Urothelium cell line (cell line): ENCODE measurements around the gene GRB10.
A peak's percentile ranks its signal among the peaks of the same experiment; 100 is the strongest.

ENCODE experiments used
- DNase-seq: peaks from one replicate; pipeline ENCODE4 v3.0.0; 2011; ENCODE audit warnings: low spot score, mixed read lengths
- FAIRE-seq: peaks from 2 replicates; lab custom pipeline; 2011; peaks lifted over from hg19 to GRCh38; lab: Jason Lieb, UNC

GRB10 gene

GRCh38 chr7:50646069-50646468 lies 136.6 kb downstream of the GRB10 start:
- FAIRE-seq (no peak), DNase-seq (no peak)

GRCh38 chr7:50645186-50645585 lies 137.5 kb downstream of the GRB10 start:
- DNase-seq = no peak
- FAIRE-seq = no peak

- DNase-seq = no peak
- no peak for FAIRE-seq
These were observed 138.1 kb downstream of the GRB10 start for GRCh38 chr7:50644586-50644985.

GRCh38 chr7:50644114-50644513 lies 138.6 kb downstream of the GRB10 start:
- FAIRE-seq (no peak), DNase-seq (no peak)

GRCh38 chr7:50641442-50642405 lies 141.0 kb downstream of the GRB10 start:
- peak; percentile 91 for FAIRE-seq
- no peak for DNase-seq

- no peak for FAIRE-seq
- DNase-seq = no peak
These were observed 141.9 kb downstream of the GRB10 start for GRCh38 chr7:50640779-50641178.

- FAIRE-seq = no peak
- no peak for DNase-seq
These were observed 142.4 kb downstream of the GRB10 start for GRCh38 chr7:50640256-50640655.

- FAIRE-seq (no peak), DNase-seq (no peak)
These were observed 144.7 kb downstream of the GRB10 start for GRCh38 chr7:50637725-50638643.

- no peak for FAIRE-seq
- DNase-seq = no peak
These were observed 148.3 kb downstream of the GRB10 start for GRCh38 chr7:50634378-50634777.

- no peak for FAIRE-seq
- DNase-seq = no peak
These were observed 149.3 kb downstream of the GRB10 start for GRCh38 chr7:50633414-50633710.

- peak; percentile 67 for DNase-seq
- FAIRE-seq = peak; percentile 85
These were observed 149.9 kb downstream of the GRB10 start for GRCh38 chr7:50632561-50633413.

- DNase-seq (no peak), FAIRE-seq (no peak)
These were observed 151.1 kb downstream of the GRB10 start for GRCh38 chr7:50631639-50632038.

- DNase-seq (no peak), FAIRE-seq (no peak)
These were observed 151.6 kb downstream of the GRB10 start for GRCh38 chr7:50631100-50631499.

- FAIRE-seq = no peak
- no peak for DNase-seq
These were observed 153.3 kb downstream of the GRB10 start for GRCh38 chr7:50629238-50629901.

GRCh38 chr7:50628434-50629084 lies 154.1 kb downstream of the GRB10 start:
- DNase-seq (no peak), FAIRE-seq (no peak)

- peak; percentile 30 for FAIRE-seq
These were observed 154.8 kb downstream of the GRB10 start for GRCh38 chr7:50627824-50628361.

GRCh38 chr7:50626286-50626685 lies 156.4 kb downstream of the GRB10 start:
- FAIRE-seq (no peak), DNase-seq (no peak)

More at GRCh38 chr7:50627824-50628361, 154.8 kb downstream of the GRB10 start:
- no peak for DNase-seq

- DNase-seq = no peak
- FAIRE-seq = peak; percentile 40
These were observed 157.3 kb downstream of the GRB10 start for GRCh38 chr7:50625360-50625759.

GRCh38 chr7:50622821-50623220 lies 159.9 kb downstream of the GRB10 start:
- DNase-seq (no peak), FAIRE-seq (no peak)
